NT2/D1 (cell line): Measurements from ENCODE around the gene ATE1.

Experiments used
- YY1 ChIP-seq: IDR thresholded peaks from 2 replicates; pipeline ENCODE4 v1.6.1; 2011; ENCODE audit not compliant: insufficient read length, insufficient read depth
- ZNF274 ChIP-seq: IDR thresholded peaks from 2 replicates; pipeline ENCODE4 v1.6.1; 2011; ENCODE audit warnings: mild to moderate bottlenecking, low read depth, low read length

GRCh38 chr10:121914661-121915060 is 13.2 kb downstream of the ATE1 start:
- TF ChIP-seq ZNF274 (no peak), YY1 (no peak)
